ENCODE data around the gene MOV10L1. TPM values are rescaled to one million over a fixed set of nuclear protein-coding genes. Genes with fewer than 3 reads are reported as not detected.

The MOV10L1 gene
- total and polyA plus RNA-seq, 2 donors (not counting 3 experiments of a cell fraction or from before 2014, with no cell fraction given) = 27.6 to 37.6 TPM

GRCh38 chr22:50138988-50139387 lies 49.2 kb downstream of the MOV10L1 start:
- dilution Hi-C loops (cut with MboI; ENCODE audit: extremely low pct_ligation_motif_present, low sequenced_read_pairs) = no loop called here
- Histone ChIP-seq H4K20me1 (replicated peaks; ENCODE audit: control insufficient read depth, extremely low read depth, insufficient read depth, low read length) (no peaks in the 10 kb centered on the region), H3K4me3 (replicated peaks in 1 of 3; ENCODE audit: insufficient read depth in 1 of 3, low read depth in 1 of 3, low read length in 3 of 3) (no peak overlapping the region), H3K4me2 (ENCODE audit: insufficient read depth, low read length) (no peak overlapping the region), H3K27me3 (ENCODE audit: control insufficient read depth in 2 of 2, insufficient read depth in 2 of 2, low read length in 2 of 2) (no peaks in the 10 kb centered on the region), H3K9me3 (replicated peaks; ENCODE audit: control insufficient read depth, insufficient read depth, low read length) (no peaks in the 10 kb centered on the region), H3K9me1 (replicated peaks; ENCODE audit: control insufficient read depth, extremely low read depth, insufficient read depth, low read length) (no peaks in the 10 kb centered on the region), H3K9ac (replicated peaks; ENCODE audit: extremely low read depth, insufficient read depth, low read length) (no peak overlapping the region), H3K27ac (ENCODE audit: insufficient read depth, low read depth, low read length) (no peak overlapping the region), H3K4me1 (ENCODE audit: control insufficient read depth, extremely low read depth, insufficient read depth, low read length) (no peaks in the 10 kb centered on the region), H2AFZ (ENCODE audit: low read depth, low read length) (no peak overlapping the region), H3K36me3 (ENCODE audit: control insufficient read depth in 2 of 2, extremely low read depth in 1 of 2, insufficient read depth in 2 of 2, low read length in 2 of 2) (peaks cover 23 to 30% of the 10 kb centered on the region in 2 experiments), H3K79me2 (ENCODE audit: control insufficient read depth, insufficient read depth, low read length) (no peaks in the 10 kb centered on the region)
- BruUV-seq (replicated peaks) = no TSS peak
- FAIRE-seq = peak; percentile 24
- POLR2A ChIA-PET = no interaction called here
- CTCF ChIA-PET = no interaction called here
- no peak for DNase-seq (ENCODE audit: low read depth, low spot score)
- intact Hi-C loops (cut with micrococcal nuclease) = no loop called here
- no peak for TF ChIP-seq EZH2 (IDR thresholded peaks at IDR 0.05; ENCODE audit: borderline replicate concordance, low read depth, low read length, severe bottlenecking)
- TF ChIP-seq CTCF (IDR thresholded peaks at IDR 0.05; ENCODE audit: extremely low read depth in 1 of 2, insufficient read depth in 1 of 2, low read depth in 1 of 2, low read length in 2 of 2) = no peak
- TF ChIP-seq MYC (IDR thresholded peaks at IDR 0.05; ENCODE audit: low read depth, low read length) = no peak
- TF ChIP-seq POLR2AphosphoS5 (IDR thresholded peaks at IDR 0.05; ENCODE audit: insufficient read depth, low read depth, low read length) = no peak
- TF ChIP-seq MAX (IDR thresholded peaks at IDR 0.05; ENCODE audit: insufficient read depth, insufficient read length) = no peak
- no peak for TF ChIP-seq FOS (IDR thresholded peaks at IDR 0.05; ENCODE audit: borderline replicate concordance, insufficient read depth, low read length)
- no peak for TF ChIP-seq POLR2A (IDR thresholded peaks at IDR 0.05; ENCODE audit: low read depth, low read length)
- TF ChIP-seq GATA2 (IDR thresholded peaks at IDR 0.05; ENCODE audit: insufficient read depth, insufficient read length, low read depth, low read length) = no peak

All from endothelial cell of umbilical vein (primary cell).